NCI-H2227 treated with DMSO at 0.1 percent for 48 hours (cell line): ENCODE measurements around the gene SH2D3C.

Experiments used
- DNase-seq: peaks from one replicate; lab custom pipeline; 2025; lab: John Stamatoyannopoulos, UW

Gene SH2D3C

DNA sequence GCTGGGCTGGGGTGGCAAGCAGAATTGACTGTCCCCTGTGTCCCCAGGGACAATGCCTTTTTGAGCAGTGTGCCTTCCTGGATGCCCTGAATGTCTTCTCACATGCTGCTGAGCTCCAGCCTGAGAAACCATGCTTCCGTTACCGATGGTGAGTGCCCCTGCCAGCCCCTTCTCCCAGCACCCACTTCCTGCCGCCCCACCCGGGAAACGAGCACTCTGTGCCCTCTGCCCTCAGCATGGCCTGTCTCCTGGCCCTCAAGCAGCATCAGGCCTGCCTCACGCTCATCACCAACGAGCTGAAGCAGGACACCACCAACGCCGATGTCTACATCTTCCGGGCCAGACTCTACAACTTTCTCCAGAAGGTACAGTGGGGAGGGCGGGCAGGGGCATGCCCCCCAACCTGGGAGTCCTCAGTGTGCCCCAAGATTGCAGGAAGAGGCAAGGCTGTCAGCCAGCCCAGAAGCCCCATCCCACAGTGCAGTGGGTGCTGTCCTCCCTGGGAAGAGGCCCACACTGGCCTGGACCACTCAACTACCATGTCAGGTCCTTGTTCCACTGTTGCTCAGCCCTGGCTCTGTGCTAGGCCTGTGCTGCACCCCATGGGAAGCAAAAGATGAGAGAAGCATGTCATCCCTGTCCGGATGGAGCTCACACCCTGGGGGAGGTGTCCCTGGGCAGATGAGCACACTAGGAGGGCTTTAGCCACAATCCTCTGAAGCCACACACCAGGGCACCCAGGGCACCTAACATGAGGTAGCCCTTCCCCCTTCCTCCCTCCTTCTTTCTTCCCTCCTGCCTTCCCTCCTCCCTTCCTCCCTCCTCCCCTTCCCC lies 58.2 kb downstream of the SH2D3C start:
- DNase-seq, result no peak

- DNase-seq, result no peak
Observed at GRCh38 chr9:127717766-127718165, 60.7 kb downstream of the SH2D3C start.

GRCh38 chr9:127716412-127716811 lies 62.1 kb downstream of the SH2D3C start:
- no peak for DNase-seq

- peak; percentile 84 for DNase-seq
Observed at GRCh38 chr9:127715470-127716337, 62.8 kb downstream of the SH2D3C start, which contains the start of the genes PTRH1 and TTC16. PTRH1 (minus strand) TSS chr9:127715663; CDS start chr9:127715639, 24 bp downstream. TTC16 (plus strand) TSS chr9:127716079; CDS start chr9:127716146, 67 bp downstream.

- DNase-seq, result no peak
Observed at GRCh38 chr9:127714951-127715469, 63.5 kb downstream of the SH2D3C start.

DNA sequence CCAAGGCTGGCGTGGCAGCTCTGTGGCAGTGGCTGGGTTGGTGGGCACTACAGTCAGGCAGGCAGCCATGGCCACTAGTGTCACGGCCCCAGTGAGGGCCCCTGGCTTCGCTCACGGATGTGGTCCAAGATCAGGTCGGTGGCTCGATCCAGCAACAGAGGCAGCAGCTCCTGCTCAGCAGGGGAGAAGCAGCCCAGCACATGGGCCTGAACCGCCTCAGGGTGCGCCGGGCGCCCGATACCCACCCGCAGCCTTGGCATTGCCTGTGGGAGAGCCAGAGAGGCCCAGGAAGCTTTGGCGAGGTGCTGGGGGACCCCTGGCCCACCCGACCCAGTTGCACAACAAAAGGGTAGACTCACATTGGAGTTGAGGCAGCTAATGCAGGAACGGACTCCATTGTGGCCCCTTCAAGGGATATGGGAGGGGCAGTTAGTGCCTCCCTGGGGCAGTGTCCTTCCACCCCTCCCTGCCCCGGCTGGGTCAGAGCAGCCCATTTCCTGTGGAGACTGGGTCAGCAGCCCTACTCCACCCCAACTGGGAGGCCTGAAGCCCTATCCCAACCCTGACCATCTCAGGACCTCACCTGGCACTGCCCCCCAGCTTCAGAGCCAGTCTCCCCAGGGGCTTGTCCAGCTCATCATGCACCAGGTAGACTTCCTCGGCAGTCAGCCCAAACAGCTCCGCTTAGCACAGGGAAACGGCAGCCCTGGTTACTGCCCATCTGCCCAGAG lies 64.3 kb downstream of the SH2D3C start:
- no peak for DNase-seq

DNA sequence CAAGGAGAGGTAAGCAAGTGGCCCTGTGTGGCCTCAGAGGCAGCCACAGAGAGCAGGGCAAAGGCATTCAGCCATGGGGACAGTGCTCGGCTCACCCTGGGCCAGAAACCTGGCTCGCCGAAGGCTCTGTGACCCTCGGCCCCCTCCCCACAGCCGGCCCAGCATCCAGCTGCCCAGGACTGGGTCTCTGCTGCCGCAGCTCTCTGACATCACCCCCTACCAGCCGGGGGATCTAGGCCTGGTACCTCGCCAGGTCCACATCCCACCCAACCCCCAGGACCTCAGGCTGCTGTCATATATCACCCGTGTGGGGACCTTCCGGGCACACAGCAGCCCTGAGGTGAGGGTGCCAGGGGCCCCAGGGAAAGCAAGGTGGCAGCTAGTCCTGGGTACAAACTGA lies 65.6 kb downstream of the SH2D3C start:
- no peak for DNase-seq

DNA sequence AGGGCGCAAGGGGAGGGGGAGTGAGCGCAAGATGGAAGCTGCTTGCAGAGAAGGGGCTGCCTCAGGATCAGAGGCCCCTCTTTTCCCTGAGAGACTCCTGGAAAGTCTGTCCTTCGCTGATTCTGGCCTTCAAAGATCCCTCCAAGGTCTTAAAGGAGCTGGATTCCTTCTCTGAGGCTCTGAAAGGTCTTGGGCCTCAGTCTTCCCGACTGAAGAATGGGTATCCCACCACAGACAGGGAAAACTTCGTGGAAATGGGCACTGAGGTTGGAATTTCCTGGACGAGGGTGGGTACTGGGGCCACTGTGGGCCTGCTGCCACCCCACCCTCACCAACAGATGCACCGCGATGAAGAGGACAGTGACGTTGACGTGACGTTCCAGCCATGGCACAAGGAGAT lies 66.1 kb downstream of the SH2D3C start:
- DNase-seq, result no peak

- DNase-seq, result no peak
Observed at GRCh38 chr9:127711831-127712274, 66.6 kb downstream of the SH2D3C start.

- no peak for DNase-seq
Observed at GRCh38 chr9:127711226-127711701, 67.2 kb downstream of the SH2D3C start.

GRCh38 chr9:127710204-127710783 lies 68.2 kb downstream of the SH2D3C start:
- DNase-seq, result no peak

GRCh38 chr9:127708952-127709587 lies 69.4 kb downstream of the SH2D3C start:
- no peak for DNase-seq

- DNase-seq, result no peak
Observed at GRCh38 chr9:127707766-127708165, 70.7 kb downstream of the SH2D3C start.

DNA sequence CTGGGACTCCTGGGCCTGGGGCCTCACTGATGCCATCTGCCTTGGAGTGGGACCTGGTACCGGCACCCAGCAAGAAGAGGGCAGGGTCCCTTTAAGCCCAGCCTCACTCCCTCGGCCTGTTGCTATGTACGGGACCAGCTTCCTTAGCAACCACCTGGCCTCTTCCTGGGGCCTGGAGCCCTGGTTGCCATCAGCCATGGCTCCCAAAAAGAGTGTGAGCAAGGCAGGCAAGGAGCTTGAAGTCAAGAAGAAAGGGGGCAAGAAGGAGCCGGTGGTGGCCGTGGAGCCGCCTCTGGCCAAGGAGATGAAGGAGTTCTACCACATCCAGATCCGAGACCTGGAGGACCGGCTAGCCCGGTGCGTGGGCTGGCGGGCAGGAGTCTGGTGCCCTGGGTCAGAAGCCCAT lies 71.6 kb downstream of the SH2D3C start, which contains the start of gene CFAP157:
Gene CFAP157, plus strand, starts transcription at position 153 of the 406 bp plus-strand sequence. Its CDS starts 44 bp downstream, at position 197.
- DNase-seq, result no peak

DNA sequence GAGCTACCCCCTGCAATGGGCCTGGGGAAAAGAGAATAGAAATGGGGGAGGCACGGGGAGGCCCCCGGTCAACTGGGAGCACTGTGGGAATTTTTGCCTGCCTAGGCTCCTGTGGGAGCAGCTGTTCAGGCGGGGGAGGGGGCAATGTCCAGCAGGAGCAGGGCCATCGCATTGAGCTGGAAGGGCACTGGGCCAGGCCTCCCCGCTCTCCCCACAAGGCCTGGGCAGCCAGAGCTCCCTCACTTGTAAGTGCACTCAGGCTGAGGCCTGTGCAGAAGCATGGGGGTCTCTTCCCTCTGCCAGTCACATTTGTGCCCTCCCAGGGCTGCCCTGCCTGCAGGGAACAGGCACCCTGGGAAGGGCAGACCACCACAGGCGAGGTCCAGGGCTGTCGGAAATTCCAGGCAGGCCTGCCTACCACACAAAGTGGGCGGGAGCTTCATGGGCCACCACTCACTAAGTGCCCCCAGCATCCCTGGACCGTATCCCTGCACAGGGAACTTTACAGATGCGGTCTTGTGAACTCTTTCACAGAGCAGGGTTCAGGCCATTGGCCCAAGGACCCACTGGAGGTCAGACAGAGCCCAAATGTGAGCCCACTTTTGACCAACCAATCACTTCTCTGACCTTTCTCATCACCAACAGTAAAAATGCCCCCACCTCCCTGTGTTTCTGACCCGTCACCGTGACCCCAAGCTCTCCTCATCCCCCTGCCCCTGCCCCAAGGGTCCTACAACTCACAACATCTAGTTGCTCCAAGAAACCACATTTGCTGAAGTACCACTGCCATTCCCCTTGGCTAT lies 72.7 kb downstream of the SH2D3C start:
- no peak for DNase-seq

- no peak for DNase-seq
Observed at GRCh38 chr9:127703289-127703946, 75.0 kb downstream of the SH2D3C start.

DNA sequence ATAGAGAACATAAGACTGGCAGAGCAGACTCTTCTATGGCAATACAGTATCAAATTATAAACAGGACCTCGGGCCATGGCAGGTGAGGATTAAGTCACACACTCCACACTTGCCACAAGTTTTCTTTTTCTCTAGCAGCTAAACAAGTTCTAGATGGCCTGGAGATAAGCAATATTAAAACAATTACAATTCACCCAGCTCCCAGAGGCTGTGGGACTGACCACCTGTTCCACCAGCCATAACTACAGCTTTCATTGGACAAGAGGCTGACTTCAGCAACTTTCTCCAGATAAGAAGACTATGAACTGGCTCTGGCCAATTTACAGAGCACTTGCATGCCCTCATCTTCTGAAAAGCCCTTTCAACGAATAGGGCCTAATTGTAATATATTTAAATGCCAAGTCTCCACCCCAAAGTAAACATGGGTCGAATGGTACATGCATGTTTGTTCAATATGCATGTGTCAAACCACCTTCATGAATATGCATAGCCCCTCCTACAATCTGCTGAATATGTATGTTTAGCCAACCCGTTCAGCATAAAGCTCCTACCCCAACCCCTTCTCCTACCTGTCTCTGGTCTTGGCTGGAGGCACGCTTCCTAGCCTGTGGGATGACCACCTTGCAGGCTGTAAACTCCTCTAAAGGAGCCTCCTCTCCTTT lies 77.7 kb downstream of the SH2D3C start:
- DNase-seq, result no peak

DNA sequence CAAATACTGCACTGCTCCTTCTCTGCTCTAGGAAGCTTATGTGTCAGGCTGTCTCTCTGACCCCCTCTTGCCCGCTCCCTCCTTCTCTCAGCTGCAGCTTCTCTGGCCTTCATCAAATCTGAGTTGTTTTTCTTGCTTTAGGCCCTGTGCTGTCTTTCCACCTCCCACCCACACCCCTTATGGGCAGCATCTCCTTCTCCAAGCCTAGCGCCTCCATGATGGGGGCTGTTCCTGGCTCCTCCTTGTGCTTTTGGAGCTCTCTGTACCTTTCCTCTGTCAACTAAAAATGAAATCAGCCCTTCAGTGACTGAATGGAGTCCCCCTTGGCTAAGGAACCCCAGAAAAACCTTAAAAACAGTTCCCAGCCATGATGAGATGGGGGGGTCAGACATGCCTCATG lies 78.3 kb downstream of the SH2D3C start:
- DNase-seq, result no peak
